Activated naive CD4-positive, alpha-beta T cell treated with anti-CD3 and anti-CD28 coated beads, Interleukin-2, amount 10 ng/mL, durations not matched to agents 7 days and 5 days (primary cell): ENCODE data around the gene RADX.

Source experiments
- CTCF ChIA-PET: fragments of 350-600 bp; sonication (Branson Sonifier 250); formaldehyde crosslinking; loops from one replicate; lab custom pipeline; 2021; ENCODE audit warnings: antibody characterized with exemption; lab: Charles Lee
- DNase-seq: peaks from one replicate; pipeline ENCODE4 v3.0.0-alpha.2; 2020
- H3K27ac Mint-ChIP-seq: one replicate; pipeline ENCODE4 v1.8.0; 2021; ENCODE audit warnings: mild to moderate bottlenecking, moderate library complexity, mixed read lengths
- H3K27me3 Mint-ChIP-seq: one replicate; pipeline ENCODE4 v1.8.0; 2021; ENCODE audit warnings: mild to moderate bottlenecking, mixed read lengths
- H3K36me3 Mint-ChIP-seq: one replicate; pipeline ENCODE4 v1.8.0; 2021; ENCODE audit warnings: mixed read lengths
- H3K4me1 Mint-ChIP-seq: one replicate; pipeline ENCODE4 v1.8.0; 2021; ENCODE audit warnings: mixed read lengths
- H3K4me3 Mint-ChIP-seq: one replicate; pipeline ENCODE4 v1.8.0; 2021; ENCODE audit warnings: mild to moderate bottlenecking, moderate library complexity, mixed read lengths
- H3K9me3 Mint-ChIP-seq: one replicate; pipeline ENCODE4 v1.8.0; 2021; ENCODE audit warnings: mixed read lengths

RADX gene, protein sequence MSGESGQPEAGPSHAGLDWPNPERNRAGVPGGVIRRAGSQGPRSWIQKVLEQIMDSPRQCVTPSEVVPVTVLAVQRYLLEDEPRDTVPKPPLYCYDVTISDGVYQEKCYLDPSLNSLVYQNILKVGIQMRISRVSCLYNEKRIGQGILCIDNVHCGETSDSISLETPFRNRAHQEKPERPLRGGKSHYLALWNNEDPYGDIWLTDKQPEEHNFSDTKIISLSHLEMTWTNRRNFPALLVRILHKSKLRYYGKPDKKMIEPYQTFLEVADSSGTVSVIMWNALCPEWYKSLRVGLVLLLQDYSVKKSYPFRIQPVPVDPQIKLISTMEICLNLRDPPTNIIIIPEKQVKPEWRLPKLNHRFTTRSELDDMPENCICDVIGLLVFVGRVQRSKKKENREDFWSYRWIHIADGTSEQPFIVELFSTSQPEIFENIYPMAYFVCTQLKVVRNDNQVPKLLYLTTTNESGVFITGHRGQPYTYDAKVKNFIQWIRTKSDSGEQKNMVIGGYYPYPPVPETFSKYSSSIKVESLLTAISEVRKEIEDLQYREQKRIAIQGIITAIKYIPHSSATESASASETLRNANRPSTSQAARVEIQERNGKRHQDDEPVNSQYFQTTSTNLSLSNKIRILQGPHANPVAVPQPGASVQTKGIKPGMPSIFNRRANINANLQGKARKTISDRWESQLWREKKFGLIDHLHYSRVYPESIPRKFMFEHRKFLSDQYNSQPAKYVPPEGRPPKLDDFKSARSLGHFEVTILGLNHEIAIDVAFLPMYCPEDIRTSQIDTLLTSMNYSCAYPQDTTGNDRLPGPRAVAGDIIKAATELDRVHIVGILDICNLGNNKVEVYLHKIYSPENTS

DNA sequence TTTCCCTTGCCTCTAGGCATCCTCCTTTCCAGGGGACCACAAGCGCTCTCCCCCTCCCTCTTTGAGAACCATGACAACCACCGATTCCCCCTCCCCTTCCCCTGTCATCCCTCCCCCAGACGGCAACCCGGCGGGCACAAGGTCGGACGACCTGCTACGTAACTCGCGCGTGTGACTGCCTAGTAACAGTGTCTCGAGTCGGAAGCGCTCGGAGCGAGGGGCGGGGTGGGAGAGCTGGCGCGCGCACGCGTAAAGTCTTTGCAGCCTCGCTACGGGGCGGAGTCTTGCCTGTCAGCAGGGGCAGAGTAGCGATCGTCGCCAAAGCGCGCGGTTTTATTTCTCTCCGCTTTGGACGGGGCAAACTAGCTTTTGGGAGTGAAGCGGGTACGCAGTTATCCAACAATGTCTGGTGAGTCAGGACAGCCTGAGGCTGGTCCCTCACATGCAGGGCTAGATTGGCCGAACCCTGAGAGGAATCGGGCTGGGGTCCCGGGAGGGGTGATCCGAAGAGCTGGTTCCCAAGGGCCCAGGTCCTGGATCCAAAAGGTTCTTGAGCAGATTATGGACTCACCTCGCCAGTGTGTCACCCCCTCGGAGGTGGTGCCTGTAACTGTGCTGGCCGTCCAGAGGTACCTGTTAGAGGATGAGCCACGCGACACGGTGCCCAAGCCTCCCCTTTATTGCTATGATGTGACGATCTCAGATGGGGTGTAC is at the start of gene RADX:
Gene RADX, plus strand, starts transcription at position 300 of the 714 bp plus-strand sequence. Its CDS starts 103 bp downstream, at position 403.
- peak within 1 kb of the TSS; percentile 92 for H3K27ac Mint-ChIP-seq
- H3K27me3 Mint-ChIP-seq = no peaks in the 10 kb centered on the region
- H3K36me3 Mint-ChIP-seq = no peaks in the 10 kb centered on the region
- peak; percentile 90 for DNase-seq
- peak within 1 kb of the TSS; percentile 80 for H3K4me3 Mint-ChIP-seq
- no peaks in the 10 kb centered on the region for H3K9me3 Mint-ChIP-seq
- CTCF ChIA-PET = interaction anchor here (0.8 to 1.7 kb wide), 2 partner anchors 8 to 131 kb away, joined by 3 to 9 read pairs; no protein-coding TSS in a partner anchor
- H3K4me1 Mint-ChIP-seq = peaks cover 29% of the 10 kb centered on the region

DNA sequence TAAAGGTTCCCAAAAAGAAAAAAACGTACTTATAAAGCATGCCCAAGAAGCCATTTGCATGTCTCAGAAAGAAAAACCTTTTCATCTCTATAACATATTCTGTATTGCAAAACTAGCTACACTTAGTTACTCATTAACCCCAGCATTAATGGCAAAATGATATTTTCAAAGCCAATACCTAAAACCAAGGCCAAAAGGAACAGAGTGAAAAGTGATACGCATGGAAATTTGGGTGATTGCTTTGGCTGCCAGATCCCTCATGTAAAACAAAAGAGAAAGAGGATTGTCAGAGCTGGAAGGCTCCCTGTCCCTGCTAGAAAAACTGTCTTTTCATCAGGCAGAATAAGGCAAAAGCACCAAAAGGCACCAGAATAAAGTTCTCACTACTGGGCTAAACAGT is 46.8 kb upstream of the RADX start:
- no peak overlapping the region for H3K4me3 Mint-ChIP-seq
- H3K27ac Mint-ChIP-seq = no peak overlapping the region
- CTCF ChIA-PET = no interaction called here
- H3K4me1 Mint-ChIP-seq = no peaks in the 10 kb centered on the region
- no peak for DNase-seq
- H3K9me3 Mint-ChIP-seq = no peaks in the 10 kb centered on the region
- H3K27me3 Mint-ChIP-seq = no peaks in the 10 kb centered on the region
- H3K36me3 Mint-ChIP-seq = no peaks in the 10 kb centered on the region

DNA sequence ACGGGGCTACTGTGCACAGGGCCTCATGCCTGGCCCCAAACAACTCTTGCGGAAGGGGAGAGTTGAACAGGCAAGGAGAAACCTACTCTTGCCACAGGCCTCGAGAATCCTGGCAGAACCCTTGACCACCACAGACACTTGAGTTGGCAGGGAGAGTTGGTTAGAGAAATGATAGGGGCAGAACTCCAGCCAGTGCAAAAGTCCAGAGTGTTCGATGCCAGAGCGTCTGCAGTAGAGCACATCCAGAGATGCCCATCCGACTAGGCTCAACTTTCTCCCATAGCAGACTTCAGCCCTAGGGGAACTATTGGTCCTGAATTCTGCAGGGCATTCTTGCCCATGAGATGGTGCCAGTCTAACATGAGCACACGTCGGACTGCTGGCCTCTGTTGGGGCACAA is 45.4 kb upstream of the RADX start:
- CTCF ChIA-PET = no interaction called here
- no peaks in the 10 kb centered on the region for H3K36me3 Mint-ChIP-seq
- H3K27me3 Mint-ChIP-seq = no peaks in the 10 kb centered on the region
- no peaks in the 10 kb centered on the region for H3K9me3 Mint-ChIP-seq
- no peak for DNase-seq
- no peak overlapping the region for H3K4me3 Mint-ChIP-seq
- H3K27ac Mint-ChIP-seq = no peak overlapping the region
- H3K4me1 Mint-ChIP-seq = no peaks in the 10 kb centered on the region

DNA sequence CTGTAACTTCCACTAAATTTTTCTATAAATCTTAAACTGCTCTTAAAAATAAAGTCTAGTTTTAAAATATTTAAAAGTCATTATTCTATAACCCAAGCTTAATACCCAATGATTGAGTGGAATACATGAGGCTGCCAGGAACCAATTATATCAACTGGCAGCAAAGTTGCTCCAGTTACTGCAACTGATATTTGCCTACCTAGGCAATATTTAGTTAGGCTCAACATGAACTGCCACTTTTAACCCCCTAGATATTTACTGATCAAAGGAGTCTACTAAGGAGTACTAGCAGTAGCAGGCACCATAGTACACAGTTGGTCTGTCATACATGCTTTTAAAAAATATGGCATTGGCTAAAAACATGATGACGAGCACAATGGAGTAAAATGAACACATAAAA is 29.9 kb upstream of the RADX start:
- no peak for DNase-seq
- no peaks in the 10 kb centered on the region for H3K27me3 Mint-ChIP-seq
- H3K4me1 Mint-ChIP-seq = no peaks in the 10 kb centered on the region

DNA sequence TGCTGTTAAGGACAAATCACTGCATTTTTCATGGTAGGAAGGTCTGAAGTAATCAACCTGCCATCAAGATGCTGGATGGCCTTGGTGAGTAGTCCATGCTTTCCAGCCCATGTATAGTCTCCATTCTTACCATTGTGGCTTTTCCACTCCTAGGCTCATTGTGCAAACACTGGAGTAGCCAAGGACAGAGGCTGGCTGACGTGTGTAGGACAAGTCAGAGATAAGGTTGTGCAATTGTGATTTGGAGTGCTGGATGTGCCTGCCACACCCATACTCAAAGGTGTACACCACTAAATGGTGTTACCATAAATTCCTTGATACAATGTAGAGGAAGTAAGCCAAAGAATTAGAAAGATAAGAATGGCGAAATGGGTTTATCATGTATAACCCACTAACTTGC is 26.3 kb upstream of the RADX start:
- DNase-seq = no peak
- H3K27ac Mint-ChIP-seq = no peak overlapping the region
- no peaks in the 10 kb centered on the region for H3K4me1 Mint-ChIP-seq
- no peaks in the 10 kb centered on the region for H3K9me3 Mint-ChIP-seq
- no peaks in the 10 kb centered on the region for H3K27me3 Mint-ChIP-seq
- CTCF ChIA-PET = no interaction called here
- H3K36me3 Mint-ChIP-seq = no peaks in the 10 kb centered on the region
- no peak overlapping the region for H3K4me3 Mint-ChIP-seq

More for the DNA sequence above, 29.9 kb upstream of the RADX start:
- Mint-ChIP-seq H3K36me3 (no peaks in the 10 kb centered on the region), H3K4me3 (no peak overlapping the region), H3K27ac (no peak overlapping the region), H3K9me3 (no peaks in the 10 kb centered on the region)
- CTCF ChIA-PET = no interaction called here

DNA sequence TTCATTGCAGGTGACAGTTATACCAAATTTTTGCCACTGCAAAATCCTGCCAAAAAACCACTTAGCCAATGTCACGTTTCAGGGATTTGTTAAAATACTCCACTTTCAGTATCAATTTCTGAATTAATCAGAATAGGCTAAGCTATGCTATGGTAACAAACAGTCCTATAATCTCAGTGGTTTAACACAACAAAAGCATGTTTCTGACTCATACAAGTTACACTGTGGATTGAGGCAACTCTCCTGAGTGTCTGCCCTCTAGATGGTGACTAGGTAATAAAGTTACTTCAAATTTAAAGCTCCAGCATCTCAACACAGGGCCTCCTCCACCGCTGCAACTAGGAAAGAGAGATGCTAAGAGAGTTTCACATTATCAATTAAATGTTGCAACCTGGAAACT is 23.0 kb upstream of the RADX start:
- no peak overlapping the region for H3K27ac Mint-ChIP-seq
- H3K27me3 Mint-ChIP-seq = no peaks in the 10 kb centered on the region
- H3K4me1 Mint-ChIP-seq = no peaks in the 10 kb centered on the region
- H3K36me3 Mint-ChIP-seq = no peaks in the 10 kb centered on the region
- CTCF ChIA-PET = no interaction called here
- no peak overlapping the region for H3K4me3 Mint-ChIP-seq
- no peaks in the 10 kb centered on the region for H3K9me3 Mint-ChIP-seq
- DNase-seq = no peak

DNA sequence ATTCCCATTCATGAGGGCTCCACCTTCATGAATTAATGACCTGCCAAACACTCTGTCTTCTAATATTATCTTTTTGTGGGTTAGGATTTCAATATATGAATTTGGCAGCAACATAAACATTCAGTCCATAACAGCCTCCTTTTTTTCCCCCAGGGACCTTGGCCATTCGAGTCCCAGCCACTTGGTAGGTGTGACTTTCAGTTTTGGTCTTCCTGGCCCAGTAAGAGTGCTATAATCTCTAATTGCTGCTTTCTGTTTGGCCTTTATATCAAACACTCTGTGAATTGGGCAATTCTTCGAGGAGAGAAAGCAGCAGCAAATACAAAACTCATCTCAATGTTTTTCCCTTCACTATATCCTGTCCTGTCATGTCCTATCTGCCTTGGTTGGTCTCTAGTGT is 12.4 kb upstream of the RADX start:
- Mint-ChIP-seq H3K36me3 (no peaks in the 10 kb centered on the region), H3K27me3 (no peaks in the 10 kb centered on the region), H3K27ac (no peak overlapping the region), H3K9me3 (no peaks in the 10 kb centered on the region), H3K4me1 (no peaks in the 10 kb centered on the region), H3K4me3 (no peak overlapping the region)
- DNase-seq = no peak
- CTCF ChIA-PET = no interaction called here

DNA sequence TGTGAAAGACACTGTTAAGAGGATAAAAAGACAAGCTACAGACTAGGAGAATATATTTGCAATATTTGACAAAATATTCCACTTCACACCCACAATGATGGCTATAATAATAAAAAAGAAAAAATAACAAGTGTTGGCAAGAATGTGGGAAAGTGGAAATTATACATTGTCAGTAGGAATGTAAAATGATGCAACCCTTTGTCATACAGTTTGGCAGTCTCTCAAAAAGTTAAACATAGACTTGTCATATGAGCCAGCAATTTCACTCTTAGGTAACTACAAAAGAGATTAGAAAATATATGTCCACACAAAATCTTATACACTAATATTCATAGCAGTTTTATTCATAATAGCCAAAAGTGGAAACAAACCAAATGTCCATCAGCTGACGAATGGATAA is 5.2 kb upstream of the RADX start:
- Mint-ChIP-seq H3K9me3 (no peaks in the 10 kb centered on the region), H3K4me1 (peaks cover 10% of the 10 kb centered on the region), H3K27ac (no peak overlapping the region), H3K4me3 (no peak overlapping the region), H3K27me3 (no peaks in the 10 kb centered on the region), H3K36me3 (no peaks in the 10 kb centered on the region)
- CTCF ChIA-PET = no interaction called here
- DNase-seq = no peak

DNA sequence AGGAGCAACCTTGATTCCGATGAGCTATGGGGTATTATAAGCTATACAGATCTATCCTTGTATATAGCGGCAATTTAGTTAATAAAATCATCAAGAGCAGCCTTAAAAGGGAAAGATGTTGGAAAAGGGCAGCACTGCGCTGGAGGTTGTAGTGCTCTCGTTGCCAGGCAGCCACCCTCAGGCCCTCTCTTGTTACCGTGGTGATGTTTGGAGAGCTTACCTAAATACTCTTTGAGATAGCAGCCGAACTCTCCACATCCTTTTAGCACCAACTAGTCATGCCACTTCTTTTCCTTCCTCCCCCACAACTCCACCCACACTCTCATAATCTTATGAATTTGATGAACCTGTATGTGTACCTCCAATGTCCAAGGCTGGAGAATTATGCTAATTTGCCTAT is 3.8 kb upstream of the RADX start:
- no peaks in the 10 kb centered on the region for H3K9me3 Mint-ChIP-seq
- CTCF ChIA-PET = no interaction called here
- peaks cover 20% of the 10 kb centered on the region for H3K4me1 Mint-ChIP-seq
- no peak overlapping the region for H3K4me3 Mint-ChIP-seq
- no peak for DNase-seq
- no peaks in the 10 kb centered on the region for H3K27me3 Mint-ChIP-seq
- H3K27ac Mint-ChIP-seq = no peak overlapping the region
- no peaks in the 10 kb centered on the region for H3K36me3 Mint-ChIP-seq

DNA sequence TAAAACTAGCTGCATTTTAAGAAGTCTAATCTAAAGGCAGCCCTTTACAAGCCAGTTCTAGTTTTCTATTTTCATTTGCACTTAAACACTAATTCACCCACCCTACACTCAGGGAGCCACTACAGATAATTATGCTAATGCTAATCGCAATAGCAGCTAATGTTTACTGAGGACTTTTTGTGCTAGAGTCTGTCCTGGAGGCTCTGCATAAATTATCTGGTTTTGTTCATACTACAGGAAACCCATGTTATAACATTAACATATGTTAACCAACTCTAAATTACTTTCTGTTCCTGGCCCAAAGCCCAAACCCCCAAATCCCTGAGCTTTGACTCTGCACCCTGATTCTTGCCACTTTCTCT is 480 bp upstream of the RADX start:
- CTCF ChIA-PET = interaction anchor here (0.8 kb wide), 1 partner anchor 8 kb away, joined by 3 read pairs; no protein-coding TSS in a partner anchor
- peaks cover 29% of the 10 kb centered on the region for H3K4me1 Mint-ChIP-seq
- peak overlapping the region; percentile 80 for H3K4me3 Mint-ChIP-seq
- H3K27ac Mint-ChIP-seq = peak overlapping the region; percentile 92
- H3K36me3 Mint-ChIP-seq = no peaks in the 10 kb centered on the region
- no peaks in the 10 kb centered on the region for H3K9me3 Mint-ChIP-seq
- DNase-seq = no peak
- H3K27me3 Mint-ChIP-seq = no peaks in the 10 kb centered on the region

DNA sequence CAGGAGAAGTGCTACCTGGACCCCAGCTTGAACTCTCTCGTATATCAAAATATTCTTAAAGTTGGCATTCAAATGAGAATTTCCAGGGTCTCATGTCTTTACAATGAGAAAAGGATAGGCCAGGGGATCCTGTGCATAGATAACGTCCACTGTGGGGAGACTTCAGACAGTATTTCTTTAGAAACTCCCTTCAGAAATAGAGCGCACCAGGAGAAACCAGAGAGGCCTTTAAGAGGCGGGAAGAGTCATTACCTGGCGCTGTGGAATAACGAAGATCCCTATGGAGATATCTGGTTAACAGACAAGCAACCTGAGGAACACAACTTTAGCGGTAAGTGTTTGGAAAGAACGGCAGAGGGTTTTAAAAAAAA is 600 bp downstream of the RADX start:
- peak overlapping the region; percentile 92 for H3K27ac Mint-ChIP-seq
- CTCF ChIA-PET = interaction anchor here (1.7 kb wide), 1 partner anchor 132 kb away, joined by 9 read pairs; no protein-coding TSS in a partner anchor
- H3K27me3 Mint-ChIP-seq = no peaks in the 10 kb centered on the region

DNA sequence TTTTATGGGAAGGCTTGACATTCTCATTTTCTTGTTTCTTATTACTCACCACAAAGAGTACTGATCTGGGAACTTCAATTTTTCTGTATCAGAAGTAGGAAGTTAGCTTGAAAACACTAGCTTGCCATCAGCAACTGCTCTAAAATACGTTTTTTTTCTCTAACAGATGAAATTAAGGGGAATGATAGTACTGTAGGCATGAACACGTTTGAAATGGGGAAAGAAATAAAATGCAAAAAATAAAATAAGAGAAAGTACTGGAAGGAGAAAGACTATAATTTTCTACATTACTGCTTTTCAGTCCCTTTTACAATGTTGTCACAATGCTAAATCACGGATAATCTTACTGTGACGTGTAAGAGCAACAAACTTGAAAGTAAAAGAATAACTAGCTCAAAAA is 1.5 kb downstream of the RADX start:
- H3K9me3 Mint-ChIP-seq = no peaks in the 10 kb centered on the region
- peak overlapping the region; percentile 80 for H3K4me3 Mint-ChIP-seq
- no peak overlapping the region for H3K27ac Mint-ChIP-seq
- peaks cover 24% of the 10 kb centered on the region for H3K4me1 Mint-ChIP-seq
- DNase-seq = no peak
- no peaks in the 10 kb centered on the region for H3K36me3 Mint-ChIP-seq
- CTCF ChIA-PET = interaction anchor here (1.7 kb wide), 1 partner anchor 133 kb away, joined by 9 read pairs; no protein-coding TSS in a partner anchor
- H3K27me3 Mint-ChIP-seq = no peaks in the 10 kb centered on the region

More for the DNA sequence above, 600 bp downstream of the RADX start:
- peaks cover 29% of the 10 kb centered on the region for H3K4me1 Mint-ChIP-seq
- DNase-seq = peak; percentile 18
- no peaks in the 10 kb centered on the region for H3K36me3 Mint-ChIP-seq
- H3K9me3 Mint-ChIP-seq = no peaks in the 10 kb centered on the region
- H3K4me3 Mint-ChIP-seq = peak overlapping the region; percentile 80

DNA sequence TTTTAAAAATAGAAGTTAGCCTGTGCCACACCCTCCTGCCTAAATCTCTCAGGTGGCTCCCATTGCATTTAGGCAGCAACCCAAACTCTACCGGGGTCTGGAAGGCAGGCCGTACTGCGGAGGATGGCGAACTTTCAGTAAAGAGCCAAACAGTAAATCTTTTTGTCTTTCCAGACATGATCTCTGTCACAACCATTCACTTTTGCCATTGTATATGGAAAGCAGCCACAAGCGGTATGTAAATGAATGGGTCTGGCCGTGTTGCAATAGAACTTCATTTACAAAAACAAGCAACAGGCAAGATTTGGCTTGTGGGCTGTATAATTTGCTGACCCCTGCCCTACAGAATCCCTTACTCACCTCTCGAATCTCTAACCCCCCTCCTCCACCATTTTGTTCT is 3.3 kb downstream of the RADX start:
- CTCF ChIA-PET = no interaction called here
- no peak for DNase-seq
- peaks cover 24% of the 10 kb centered on the region for H3K4me1 Mint-ChIP-seq
- H3K27ac Mint-ChIP-seq = no peak overlapping the region
- no peaks in the 10 kb centered on the region for H3K27me3 Mint-ChIP-seq
- no peaks in the 10 kb centered on the region for H3K9me3 Mint-ChIP-seq
- H3K4me3 Mint-ChIP-seq = no peak overlapping the region
- no peaks in the 10 kb centered on the region for H3K36me3 Mint-ChIP-seq

DNA sequence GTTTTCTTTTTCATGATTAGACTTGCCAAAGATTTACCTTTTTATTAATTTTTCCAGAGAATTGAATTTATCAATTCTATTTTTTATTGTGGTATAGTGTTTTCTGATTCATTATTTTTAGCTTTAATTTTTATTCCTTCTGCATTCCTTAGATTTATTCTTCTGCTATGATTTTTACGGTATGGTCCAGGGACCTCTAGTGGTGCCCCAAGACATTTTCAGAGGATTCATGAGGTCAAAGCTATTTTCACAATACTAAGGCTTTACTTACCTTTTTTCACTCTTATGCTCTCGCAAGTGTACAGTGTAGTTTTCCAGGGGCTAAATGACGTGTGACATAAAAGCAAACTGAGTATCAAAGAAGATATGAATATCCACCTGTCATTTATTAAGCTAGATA is 8.0 kb downstream of the RADX start:
- CTCF ChIA-PET = interaction anchor here (0.6 to 2.9 kb wide), 4 partner anchors 8 to 171 kb away, joined by 3 to 17 read pairs (median 4); no protein-coding TSS in a partner anchor
- H3K9me3 Mint-ChIP-seq = no peaks in the 10 kb centered on the region
- no peak overlapping the region for H3K27ac Mint-ChIP-seq
- H3K4me1 Mint-ChIP-seq = peaks cover 4% of the 10 kb centered on the region
- no peaks in the 10 kb centered on the region for H3K27me3 Mint-ChIP-seq
- no peak for DNase-seq
- H3K36me3 Mint-ChIP-seq = no peaks in the 10 kb centered on the region
- H3K4me3 Mint-ChIP-seq = no peak overlapping the region
